Osteocyte (in vitro differentiated cells): ENCODE measurements around the gene ZNRF3. TPM values are rescaled to one million over a fixed set of nuclear protein-coding genes. Genes with fewer than 3 reads are reported as not detected.

ENCODE experiments used
- DNase-seq: peaks from one replicate; pipeline ENCODE4 v3.0.0; 2021; ENCODE audit warnings: mixed read lengths; ENCODE audit not compliant: unreplicated experiment; ENCODE audit errors: extremely low spot score
- H3K27ac Mint-ChIP-seq: one replicate; pipeline ENCODE4 v1.8.0; 2021; ENCODE audit warnings: mild to moderate bottlenecking, mixed read lengths; ENCODE audit not compliant: unreplicated experiment
- H3K27me3 Mint-ChIP-seq: one replicate; pipeline ENCODE4 v1.8.0; 2021; ENCODE audit warnings: mixed read lengths; ENCODE audit not compliant: unreplicated experiment
- H3K36me3 Mint-ChIP-seq: one replicate; pipeline ENCODE4 v1.8.0; 2021; ENCODE audit warnings: mixed read lengths; ENCODE audit not compliant: unreplicated experiment
- H3K4me1 Mint-ChIP-seq: one replicate; pipeline ENCODE4 v1.8.0; 2021; ENCODE audit warnings: mixed read lengths; ENCODE audit not compliant: unreplicated experiment
- H3K4me3 Mint-ChIP-seq: one replicate; pipeline ENCODE4 v1.8.0; 2021; ENCODE audit warnings: mild to moderate bottlenecking, moderate library complexity, mixed read lengths; ENCODE audit not compliant: unreplicated experiment
- H3K9me3 Mint-ChIP-seq: one replicate; pipeline ENCODE4 v1.8.0; 2021; ENCODE audit warnings: mixed read lengths; ENCODE audit not compliant: unreplicated experiment
- total RNA-seq: library from RNA; stranded (reverse); gene quantifications from 2 replicates; pipeline ENCODE4 v1.2.1, GENCODE V29; 2021
- TF ChIP-seq, protein P1 (sequence below): fragments of 200-600 bp; sonication (generic); IDR thresholded peaks from 2 replicates; pipeline ENCODE4 v1.5.0; 2021; ENCODE audit warnings: antibody characterized with exemption, mild to moderate bottlenecking, moderate library complexity

The ZNRF3 gene
- total RNA-seq, 1 donor from 2014 or later: 6.4 TPM

- TF ChIP-seq, protein P1, sequence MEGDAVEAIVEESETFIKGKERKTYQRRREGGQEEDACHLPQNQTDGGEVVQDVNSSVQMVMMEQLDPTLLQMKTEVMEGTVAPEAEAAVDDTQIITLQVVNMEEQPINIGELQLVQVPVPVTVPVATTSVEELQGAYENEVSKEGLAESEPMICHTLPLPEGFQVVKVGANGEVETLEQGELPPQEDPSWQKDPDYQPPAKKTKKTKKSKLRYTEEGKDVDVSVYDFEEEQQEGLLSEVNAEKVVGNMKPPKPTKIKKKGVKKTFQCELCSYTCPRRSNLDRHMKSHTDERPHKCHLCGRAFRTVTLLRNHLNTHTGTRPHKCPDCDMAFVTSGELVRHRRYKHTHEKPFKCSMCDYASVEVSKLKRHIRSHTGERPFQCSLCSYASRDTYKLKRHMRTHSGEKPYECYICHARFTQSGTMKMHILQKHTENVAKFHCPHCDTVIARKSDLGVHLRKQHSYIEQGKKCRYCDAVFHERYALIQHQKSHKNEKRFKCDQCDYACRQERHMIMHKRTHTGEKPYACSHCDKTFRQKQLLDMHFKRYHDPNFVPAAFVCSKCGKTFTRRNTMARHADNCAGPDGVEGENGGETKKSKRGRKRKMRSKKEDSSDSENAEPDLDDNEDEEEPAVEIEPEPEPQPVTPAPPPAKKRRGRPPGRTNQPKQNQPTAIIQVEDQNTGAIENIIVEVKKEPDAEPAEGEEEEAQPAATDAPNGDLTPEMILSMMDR: no peak
- H3K4me1 Mint-ChIP-seq: peaks cover 33% of the 10 kb centered on the region
- H3K27me3 Mint-ChIP-seq: no peaks in the 10 kb centered on the region
- no peak overlapping the region for H3K27ac Mint-ChIP-seq
- H3K9me3 Mint-ChIP-seq: no peaks in the 10 kb centered on the region
- H3K36me3 Mint-ChIP-seq: peaks cover 2% of the 10 kb centered on the region
- no peak overlapping the region for H3K4me3 Mint-ChIP-seq
- no peak for DNase-seq
Measured at GRCh38 chr22:29029202-29030000, 146.0 kb downstream of the ZNRF3 start.

DNA sequence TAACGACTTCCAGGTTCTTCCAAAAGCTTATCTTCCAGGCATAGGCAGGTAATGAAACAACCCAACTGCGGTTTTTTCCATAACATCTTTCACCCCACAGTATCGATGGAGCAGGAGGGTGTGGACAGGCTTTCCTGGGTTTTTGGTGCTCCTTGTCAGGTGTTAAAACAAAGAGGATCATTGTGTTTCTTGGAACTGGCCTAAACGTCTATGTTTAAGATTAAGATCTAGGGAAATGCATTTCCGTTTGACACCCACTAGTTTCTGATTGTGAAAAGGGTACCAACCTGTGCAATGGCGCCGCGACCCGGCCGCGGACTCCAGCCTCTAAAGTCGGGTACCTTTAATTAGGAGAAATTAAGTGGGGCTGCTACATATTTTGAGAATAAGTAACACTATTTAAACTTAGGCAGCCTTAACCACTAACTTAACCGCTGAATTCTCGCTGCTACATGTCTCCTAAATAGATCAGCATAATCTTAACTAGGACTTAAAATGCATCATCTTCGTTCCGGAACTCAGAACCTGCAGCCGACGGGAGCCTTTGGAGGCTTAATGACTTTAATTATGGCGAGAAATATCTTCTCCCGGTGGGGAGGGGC is 146.7 kb downstream of the ZNRF3 start:
- no peaks in the 10 kb centered on the region for H3K27me3 Mint-ChIP-seq
- peaks cover 2% of the 10 kb centered on the region for H3K36me3 Mint-ChIP-seq
- peak overlapping the region; percentile 64 for H3K4me3 Mint-ChIP-seq
- H3K4me1 Mint-ChIP-seq: peaks cover 33% of the 10 kb centered on the region
- H3K27ac Mint-ChIP-seq: peak overlapping the region; percentile 94
- TF ChIP-seq, protein P1: no peak
- DNase-seq: no peak
- H3K9me3 Mint-ChIP-seq: no peaks in the 10 kb centered on the region

DNA sequence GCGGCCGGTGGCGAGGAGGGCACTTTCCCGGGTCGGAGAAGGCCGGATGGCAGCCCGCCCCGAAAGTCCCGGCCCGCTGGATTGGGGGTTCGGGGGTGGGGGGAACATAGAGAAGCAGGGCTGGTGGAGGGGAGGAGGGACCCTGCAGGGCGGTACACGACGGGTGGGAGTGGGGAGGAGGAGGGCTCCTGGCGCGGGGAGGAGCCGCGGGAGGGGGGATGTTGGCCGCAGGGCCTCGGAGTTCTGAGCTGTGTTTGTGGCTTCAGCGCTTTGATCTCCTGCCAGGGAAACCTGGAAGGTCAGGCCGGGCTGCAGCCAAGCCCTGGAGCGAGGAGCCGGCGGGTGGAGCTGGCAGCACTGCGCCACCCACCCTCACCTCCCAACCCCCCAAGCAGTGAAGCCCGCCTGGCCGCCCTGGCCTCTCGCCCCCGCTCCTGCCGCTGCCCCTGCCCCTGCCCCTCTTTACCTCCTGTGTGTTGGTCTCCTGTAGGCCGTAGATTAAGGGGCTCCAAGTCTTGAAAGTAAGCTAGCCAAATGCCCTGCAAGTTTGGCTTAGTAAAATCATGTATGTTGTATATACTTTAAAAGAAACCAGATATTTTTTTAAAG is 147.3 kb downstream of the ZNRF3 start:
- peak overlapping the region; percentile 94 for H3K27ac Mint-ChIP-seq
- no peaks in the 10 kb centered on the region for H3K9me3 Mint-ChIP-seq
- H3K4me3 Mint-ChIP-seq: peak overlapping the region; percentile 64
- no peak for DNase-seq
- no peaks in the 10 kb centered on the region for H3K36me3 Mint-ChIP-seq
- peaks cover 34% of the 10 kb centered on the region for H3K4me1 Mint-ChIP-seq
- H3K27me3 Mint-ChIP-seq: no peaks in the 10 kb centered on the region
- TF ChIP-seq, protein P1: no peak

DNA sequence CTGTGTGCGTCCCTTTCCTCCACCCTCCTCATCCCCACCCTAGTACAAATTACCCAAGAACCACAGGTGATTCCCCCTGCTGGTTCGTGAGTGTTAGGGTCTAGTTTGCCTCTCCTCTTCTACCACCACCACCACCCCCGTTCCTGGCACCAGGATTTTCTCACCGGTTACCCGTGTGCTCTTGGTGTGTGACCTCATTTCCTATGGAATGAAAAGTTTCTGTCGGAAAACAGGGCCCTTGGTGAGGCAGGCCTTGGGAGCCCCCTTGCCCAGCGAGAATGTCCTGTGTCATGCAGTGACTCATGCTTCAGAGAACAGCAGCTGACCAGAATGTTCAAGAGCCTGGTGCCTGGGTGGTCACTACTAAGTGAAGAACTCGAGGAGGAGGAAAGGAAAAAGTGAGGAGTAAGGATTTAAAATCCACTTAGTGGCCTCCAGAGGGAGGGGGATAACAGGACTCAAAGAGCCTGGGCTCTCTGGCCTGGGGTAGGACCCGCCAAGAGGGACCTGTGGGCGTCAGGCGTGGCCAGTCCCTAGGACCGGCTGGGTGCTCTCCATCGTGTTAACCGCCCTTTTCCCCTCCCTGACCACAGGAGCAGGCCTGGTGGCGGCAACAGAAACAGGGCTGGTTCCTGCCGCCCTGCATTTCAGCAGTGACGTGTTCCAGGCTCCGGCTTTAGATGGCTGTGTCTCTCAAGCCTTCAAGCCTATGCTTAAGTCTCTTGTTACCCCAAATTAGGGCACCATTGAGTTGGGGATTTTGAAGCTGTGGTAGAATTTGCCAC is 148.0 kb downstream of the ZNRF3 start:
- Mint-ChIP-seq H3K27ac (peak overlapping the region; percentile 94), H3K36me3 (no peaks in the 10 kb centered on the region), H3K4me1 (peaks cover 37% of the 10 kb centered on the region), H3K4me3 (peak overlapping the region; percentile 64), H3K9me3 (no peaks in the 10 kb centered on the region), H3K27me3 (no peaks in the 10 kb centered on the region)
- DNase-seq: peak; percentile 90
- TF ChIP-seq, protein P1: no peak
